Activated T-helper 1 cell treated with anti-CD3 and anti-CD28 coated beads, Interleukin-12 subunit alpha, Interleukin-12 subunit beta, Interleukin-2, Interleukin-4 antibody, amounts not matched to agents 30 ng/mL and 10 ng/mL and 1 ng/mL, durations not matched to agents 14 hours and 24 hours and 36 hours (primary cell): ENCODE data around the gene RAB14. TPM values are rescaled to one million over a fixed set of nuclear protein-coding genes. Genes with fewer than 3 reads are reported as not detected.

Experiments used
- DNase-seq: peaks from one replicate; pipeline ENCODE4 v3.0.0; 2021; ENCODE audit warnings: low spot score
- H3K27ac Mint-ChIP-seq: one replicate; pipeline ENCODE4 v1.8.0; 2021; ENCODE audit warnings: mild to moderate bottlenecking, mixed read lengths
- H3K27me3 Mint-ChIP-seq: one replicate; pipeline ENCODE4 v1.8.0; 2022; ENCODE audit warnings: mild to moderate bottlenecking, moderate library complexity, mixed read lengths; ENCODE audit not compliant: insufficient read depth
- H3K36me3 Mint-ChIP-seq: one replicate; pipeline ENCODE4 v1.8.0; 2021; ENCODE audit warnings: low read depth, mixed read lengths
- H3K4me1 Mint-ChIP-seq: one replicate; pipeline ENCODE4 v1.8.0; 2021; ENCODE audit warnings: low read depth, mixed read lengths
- H3K4me3 Mint-ChIP-seq: one replicate; pipeline ENCODE4 v1.8.0; 2021; ENCODE audit warnings: mild to moderate bottlenecking, moderate library complexity, mixed read lengths
- H3K9me3 Mint-ChIP-seq: one replicate; pipeline ENCODE4 v1.8.0; 2021; ENCODE audit warnings: mixed read lengths
- intact Hi-C: fragments of 100-400 bp; cut with micrococcal nuclease; formaldehyde crosslinking; loops from one replicate; pipeline ENCODE4 v1.15.1; 2024
- total RNA-seq: library from RNA; stranded (reverse); gene quantifications from 2 replicates; pipeline ENCODE4 v1.2.3, GENCODE V29; 2022

RAB14 gene
- total RNA-seq: 64.8 and 69.3 TPM in 2 replicates

DNA sequence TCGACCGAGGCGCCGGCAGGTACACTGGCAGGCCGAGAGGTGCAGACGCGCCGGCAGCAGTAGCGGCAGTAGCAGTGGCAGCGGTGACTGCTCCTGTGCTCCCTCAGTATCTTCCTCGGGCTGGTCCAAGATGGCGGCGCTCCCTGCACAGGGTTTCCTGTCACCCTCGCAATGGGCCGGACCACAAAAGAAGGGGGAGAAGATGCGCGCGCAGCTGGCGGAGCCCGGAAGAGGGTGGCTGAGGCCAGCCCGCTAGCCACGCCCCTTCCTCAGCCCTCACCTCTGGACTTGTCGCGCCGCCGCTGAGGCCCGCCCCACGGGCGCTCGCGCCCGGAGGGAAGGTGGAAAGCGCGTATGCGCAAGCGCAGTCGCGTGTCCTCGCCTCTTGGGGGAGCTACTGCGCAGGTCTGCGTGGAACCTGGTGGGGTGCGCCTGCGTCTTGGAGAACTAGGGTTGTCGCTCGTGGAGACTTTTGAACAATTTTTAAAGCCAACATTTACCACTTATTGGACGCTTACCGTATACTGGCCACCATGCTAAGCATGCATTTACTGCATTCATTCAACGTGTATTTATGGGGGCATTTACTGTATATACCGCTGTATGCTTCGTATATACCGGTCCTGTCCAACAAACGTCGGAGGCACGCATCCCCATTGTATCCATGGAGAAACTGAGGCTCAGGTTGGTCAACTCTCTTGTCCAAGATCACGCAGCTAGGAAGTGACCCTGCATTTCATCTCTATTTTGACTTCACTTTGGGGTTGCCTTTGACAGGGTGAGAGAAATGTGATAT lies at the start of gene RAB14:
TSS of gene RAB14 (minus strand) at position 132 of the 796 bp plus-strand sequence. CDS start 8,457 bp downstream, outside the sequence.
- H3K4me3 Mint-ChIP-seq: peak within 1 kb of the TSS; percentile 96
- intact Hi-C loops: loop anchor here (1.0 to 5.0 kb wide), 11 partner anchors 45 to 890 kb away; partner anchors contain the start of genes FBXW2, MEGF9, PSMD5 and STOM
- peaks cover 61% of the 10 kb centered on the region for H3K4me1 Mint-ChIP-seq
- peaks cover 12% of the 10 kb centered on the region for H3K36me3 Mint-ChIP-seq
- no peaks in the 10 kb centered on the region for H3K27me3 Mint-ChIP-seq
- H3K27ac Mint-ChIP-seq: peak within 1 kb of the TSS; percentile 92
- peak; percentile 100 for DNase-seq
- no peaks in the 10 kb centered on the region for H3K9me3 Mint-ChIP-seq

DNA sequence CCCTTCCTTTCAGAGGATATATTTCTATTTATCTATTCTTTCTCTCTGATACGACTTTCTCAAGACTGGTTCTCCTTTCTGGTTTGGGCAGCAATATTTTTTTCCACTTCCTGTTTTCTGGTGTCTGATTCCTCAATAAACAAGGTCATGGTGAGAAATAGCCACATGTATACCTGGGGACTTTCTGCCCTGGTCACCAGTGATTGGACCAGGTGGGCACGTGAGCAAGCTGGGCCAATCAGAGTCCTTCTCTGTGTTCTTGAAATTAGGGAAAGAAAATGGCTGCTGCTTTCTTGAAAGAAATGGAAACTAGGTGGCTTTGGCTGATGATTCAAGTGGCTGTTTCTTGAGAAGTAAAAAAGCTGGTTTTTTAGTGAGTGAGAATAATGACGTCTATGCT lies 47.9 kb upstream of the RAB14 start:
- Mint-ChIP-seq H3K9me3 (no peaks in the 10 kb centered on the region), H3K27ac (no peak overlapping the region), H3K36me3 (no peaks in the 10 kb centered on the region), H3K4me3 (no peak overlapping the region), H3K27me3 (peaks cover 7% of the 10 kb centered on the region), H3K4me1 (no peaks in the 10 kb centered on the region)
- DNase-seq: no peak
- intact Hi-C loops: no loop called here

- intact Hi-C loops: no loop called here
- H3K4me1 Mint-ChIP-seq: no peaks in the 10 kb centered on the region
- H3K27ac Mint-ChIP-seq: no peak overlapping the region
- no peak for DNase-seq
- H3K27me3 Mint-ChIP-seq: peaks cover 2% of the 10 kb centered on the region
- H3K9me3 Mint-ChIP-seq: no peaks in the 10 kb centered on the region
- H3K36me3 Mint-ChIP-seq: no peaks in the 10 kb centered on the region
- H3K4me3 Mint-ChIP-seq: no peak overlapping the region
Measured at GRCh38 chr9:121246821-121247561, 45.3 kb upstream of the RAB14 start.

DNA sequence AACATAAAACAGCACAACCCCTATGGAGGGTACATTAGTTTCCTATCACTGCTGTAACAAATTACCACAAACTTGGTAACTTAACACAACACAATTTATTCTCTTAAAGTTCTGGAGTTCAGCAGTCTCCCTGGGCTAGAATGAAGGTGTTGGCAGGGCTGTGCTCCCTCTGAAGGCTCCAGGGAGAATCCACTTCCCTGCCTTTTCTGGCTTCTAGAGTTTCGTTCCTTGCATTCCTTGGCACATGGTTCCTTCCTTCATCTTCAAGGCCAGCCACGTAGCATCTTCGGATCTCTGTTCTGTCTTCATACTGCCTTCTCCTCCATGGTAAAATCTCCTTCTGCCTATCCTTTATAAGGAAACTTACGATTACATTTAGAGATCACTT lies 41.3 kb upstream of the RAB14 start:
- Mint-ChIP-seq H3K36me3 (no peaks in the 10 kb centered on the region), H3K9me3 (no peaks in the 10 kb centered on the region), H3K4me3 (no peak overlapping the region), H3K27ac (no peak overlapping the region), H3K27me3 (no peaks in the 10 kb centered on the region), H3K4me1 (no peaks in the 10 kb centered on the region)
- DNase-seq: no peak
- intact Hi-C loops: no loop called here

- Mint-ChIP-seq H3K4me1 (no peaks in the 10 kb centered on the region), H3K4me3 (no peak overlapping the region), H3K36me3 (no peaks in the 10 kb centered on the region), H3K27me3 (peaks cover 3% of the 10 kb centered on the region), H3K9me3 (no peaks in the 10 kb centered on the region), H3K27ac (no peak overlapping the region)
- DNase-seq: no peak
- intact Hi-C loops: no loop called here
Measured at GRCh38 chr9:121242219-121242958, 40.7 kb upstream of the RAB14 start.

- H3K9me3 Mint-ChIP-seq: no peaks in the 10 kb centered on the region
- H3K27me3 Mint-ChIP-seq: peaks cover 8% of the 10 kb centered on the region
- H3K27ac Mint-ChIP-seq: no peak overlapping the region
- H3K4me1 Mint-ChIP-seq: no peaks in the 10 kb centered on the region
- DNase-seq: no peak
- H3K4me3 Mint-ChIP-seq: no peak overlapping the region
- intact Hi-C loops: no loop called here
- no peaks in the 10 kb centered on the region for H3K36me3 Mint-ChIP-seq
Measured at GRCh38 chr9:121240472-121241135, 38.9 kb upstream of the RAB14 start.

DNA sequence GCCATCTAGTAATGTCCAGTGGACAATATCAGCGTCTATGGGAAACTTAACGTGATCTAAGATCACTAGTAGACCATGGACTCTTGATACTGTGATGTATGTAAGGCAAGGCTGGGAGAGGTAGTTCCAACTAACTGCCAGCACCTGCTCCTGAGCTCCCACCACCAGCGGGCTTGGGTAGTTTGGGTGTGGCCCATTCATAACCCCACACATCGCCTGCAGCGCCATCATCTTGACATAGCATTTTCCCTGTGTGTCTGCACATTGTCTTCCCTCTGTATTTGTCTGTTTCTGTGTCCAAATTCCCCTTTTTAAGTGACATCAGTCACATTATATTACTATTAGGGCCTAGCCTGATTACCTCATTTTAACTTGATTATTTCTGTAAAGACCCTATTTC lies 38.2 kb upstream of the RAB14 start:
- no peak overlapping the region for H3K27ac Mint-ChIP-seq
- H3K36me3 Mint-ChIP-seq: no peaks in the 10 kb centered on the region
- intact Hi-C loops: no loop called here
- DNase-seq: no peak
- H3K9me3 Mint-ChIP-seq: no peaks in the 10 kb centered on the region
- H3K4me1 Mint-ChIP-seq: no peaks in the 10 kb centered on the region
- peaks cover 9% of the 10 kb centered on the region for H3K27me3 Mint-ChIP-seq
- H3K4me3 Mint-ChIP-seq: no peak overlapping the region

GRCh38 chr9:121239071-121239470 lies 37.4 kb upstream of the RAB14 start:
- DNase-seq: no peak
- intact Hi-C loops: no loop called here
- H3K27ac Mint-ChIP-seq: no peak overlapping the region
- H3K36me3 Mint-ChIP-seq: no peaks in the 10 kb centered on the region
- H3K4me3 Mint-ChIP-seq: no peak overlapping the region
- H3K9me3 Mint-ChIP-seq: no peaks in the 10 kb centered on the region
- H3K27me3 Mint-ChIP-seq: peaks cover 9% of the 10 kb centered on the region
- no peaks in the 10 kb centered on the region for H3K4me1 Mint-ChIP-seq

GRCh38 chr9:121237916-121238315 lies 36.2 kb upstream of the RAB14 start:
- Mint-ChIP-seq H3K4me1 (no peaks in the 10 kb centered on the region), H3K27me3 (peaks cover 9% of the 10 kb centered on the region), H3K27ac (no peak overlapping the region), H3K36me3 (no peaks in the 10 kb centered on the region), H3K9me3 (no peaks in the 10 kb centered on the region), H3K4me3 (no peak overlapping the region)
- intact Hi-C loops: no loop called here
- no peak for DNase-seq

- H3K27ac Mint-ChIP-seq: no peak overlapping the region
- no peaks in the 10 kb centered on the region for H3K36me3 Mint-ChIP-seq
- no peak for DNase-seq
- no peaks in the 10 kb centered on the region for H3K9me3 Mint-ChIP-seq
- no peaks in the 10 kb centered on the region for H3K4me1 Mint-ChIP-seq
- no peak overlapping the region for H3K4me3 Mint-ChIP-seq
- H3K27me3 Mint-ChIP-seq: peaks cover 9% of the 10 kb centered on the region
- intact Hi-C loops: no loop called here
Measured at GRCh38 chr9:121235512-121235911, 33.8 kb upstream of the RAB14 start.

GRCh38 chr9:121234832-121235161 lies 33.1 kb upstream of the RAB14 start:
- H3K9me3 Mint-ChIP-seq: no peaks in the 10 kb centered on the region
- H3K4me3 Mint-ChIP-seq: no peak overlapping the region
- no peak overlapping the region for H3K27ac Mint-ChIP-seq
- no peak for DNase-seq
- no peaks in the 10 kb centered on the region for H3K36me3 Mint-ChIP-seq
- H3K4me1 Mint-ChIP-seq: no peaks in the 10 kb centered on the region
- H3K27me3 Mint-ChIP-seq: peaks cover 9% of the 10 kb centered on the region
- intact Hi-C loops: no loop called here

DNA sequence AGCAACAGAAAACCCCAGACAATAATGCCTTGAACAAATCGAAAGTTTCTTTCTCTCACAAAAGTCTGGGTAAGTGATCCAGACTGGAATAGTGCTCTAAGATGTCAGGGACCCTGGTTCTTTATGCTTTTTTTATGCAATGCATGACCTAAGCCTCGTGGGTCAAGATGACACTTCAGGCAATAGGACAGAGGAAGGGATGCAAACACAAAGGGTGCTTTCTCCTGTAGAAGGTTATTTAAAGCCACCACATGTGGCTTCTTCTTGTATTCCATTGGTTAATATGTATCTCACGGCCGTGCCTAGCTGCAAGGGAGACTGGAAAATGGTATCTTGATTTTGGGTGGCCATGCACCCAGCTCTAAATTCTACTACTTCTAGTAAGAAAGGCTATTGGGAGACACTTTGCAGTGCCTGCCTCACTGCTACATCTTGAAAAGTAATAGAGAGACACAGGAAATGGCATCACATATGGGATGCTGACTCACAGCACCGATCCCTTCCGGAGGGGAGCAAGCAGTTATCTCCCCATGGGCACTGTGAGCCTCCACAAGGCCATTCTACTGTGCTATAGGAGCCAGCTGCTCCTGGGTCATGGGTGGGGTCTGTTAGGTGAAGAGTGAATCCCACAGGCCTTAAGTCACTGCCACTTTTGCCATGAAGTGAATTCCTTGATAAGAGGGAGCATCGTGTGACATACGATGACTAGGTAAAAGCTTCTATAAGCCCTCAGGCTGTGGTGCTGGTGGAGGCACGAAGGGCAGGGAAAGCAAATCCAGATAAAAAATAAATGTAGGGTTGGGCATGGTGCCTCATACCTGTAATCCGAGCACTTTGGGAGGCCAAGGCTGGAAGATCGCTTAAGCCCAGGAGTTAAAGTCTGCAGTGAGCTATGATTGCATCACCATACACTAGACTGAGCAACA lies 32.5 kb upstream of the RAB14 start:
- no peaks in the 10 kb centered on the region for H3K9me3 Mint-ChIP-seq
- H3K4me3 Mint-ChIP-seq: no peak overlapping the region
- no peaks in the 10 kb centered on the region for H3K36me3 Mint-ChIP-seq
- H3K4me1 Mint-ChIP-seq: no peaks in the 10 kb centered on the region
- no peak for DNase-seq
- H3K27me3 Mint-ChIP-seq: peaks cover 9% of the 10 kb centered on the region
- intact Hi-C loops: no loop called here
- H3K27ac Mint-ChIP-seq: no peak overlapping the region
